NB4 (cell line): ENCODE data around the gene ERBB4.

Source experiments
- CTCF ChIP-seq: IDR thresholded peaks from one replicate; pipeline ENCODE4 v1.5.1; 2012; ENCODE audit warnings: low read depth, low read length
- MAX ChIP-seq: IDR thresholded peaks from 2 replicates; pipeline ENCODE4 v1.6.1; 2011; ENCODE audit warnings: low read depth, low read length
- MYC ChIP-seq: IDR thresholded peaks from 2 replicates; pipeline ENCODE4 v1.6.1; 2011; ENCODE audit warnings: low read depth, low read length
- POLR2A ChIP-seq: IDR thresholded peaks from 2 replicates; pipeline ENCODE4 v1.6.1; 2011; ENCODE audit warnings: mild to moderate bottlenecking; ENCODE audit not compliant: insufficient read length; ENCODE audit errors: extremely low read depth

GRCh38 chr2:212098966-212099365 lies 439.6 kb downstream of the ERBB4 start:
- TF ChIP-seq CTCF (no peak), MAX (no peak), POLR2A (no peak), MYC (no peak)
